Measurements from ENCODE around the gene CD300H. TPM values are rescaled to one million over a fixed set of nuclear protein-coding genes. Genes with fewer than 3 reads are reported as not detected.
"Not testable (repeated sequence)": the region's sequence is repeated elsewhere in the genome, so short reads cannot be mapped to it uniquely, and the experiment has no call there.

Gene CD300H
- total RNA-seq, 1 experiment from 2014 or later, result not detected

- intact Hi-C loops (cut with micrococcal nuclease; ENCODE audit: unreplicated experiment), result no loop called here
Observed at GRCh38 chr17:74520016-74520434, 47.3 kb downstream of the CD300H start.

GRCh38 chr17:74518413-74518981, 48.8 kb downstream of the CD300H start:
- H3K4me3 Mint-ChIP-seq (ENCODE audit: low read depth, unreplicated experiment); CTCF ChIA-PET; intact Hi-C loops (cut with micrococcal nuclease; ENCODE audit: unreplicated experiment); BruUV-seq (replicated peaks); H3K9me3 Mint-ChIP-seq (ENCODE audit: low read depth, unreplicated experiment); H3K4me1 Mint-ChIP-seq (ENCODE audit: low read depth, unreplicated experiment); H3K27ac Mint-ChIP-seq (ENCODE audit: unreplicated experiment); DNase-seq: not testable (repeated sequence)
- Mint-ChIP-seq H3K36me3 (ENCODE audit: insufficient read depth, unreplicated experiment) (peaks cover 20% of the 10 kb centered on the region), H3K27me3 (ENCODE audit: unreplicated experiment) (peaks cover 87% of the 10 kb centered on the region)

More at GRCh38 chr17:74520016-74520434, 47.3 kb downstream of the CD300H start:
- Mint-ChIP-seq H3K4me1 (ENCODE audit: low read depth, unreplicated experiment) (no peaks in the 10 kb centered on the region), H3K27me3 (ENCODE audit: unreplicated experiment) (peaks cover 87% of the 10 kb centered on the region), H3K27ac (ENCODE audit: unreplicated experiment) (no peak overlapping the region), H3K4me3 (ENCODE audit: low read depth, unreplicated experiment) (no peak overlapping the region), H3K36me3 (ENCODE audit: insufficient read depth, unreplicated experiment) (peaks cover 5% of the 10 kb centered on the region), H3K9me3 (ENCODE audit: low read depth, unreplicated experiment) (peaks cover 2% of the 10 kb centered on the region)
- no peak for DNase-seq
- TF ChIP-seq CTCF (IDR thresholded peaks at IDR 0.05; ENCODE audit: unreplicated experiment), result no peak
- CTCF ChIA-PET, result interaction anchor here (0.6 kb wide), 1 partner anchor 16 kb away, joined by 6 read pairs; no protein-coding TSS in a partner anchor
- BruUV-seq (replicated peaks), result no TSS peak

DNA sequence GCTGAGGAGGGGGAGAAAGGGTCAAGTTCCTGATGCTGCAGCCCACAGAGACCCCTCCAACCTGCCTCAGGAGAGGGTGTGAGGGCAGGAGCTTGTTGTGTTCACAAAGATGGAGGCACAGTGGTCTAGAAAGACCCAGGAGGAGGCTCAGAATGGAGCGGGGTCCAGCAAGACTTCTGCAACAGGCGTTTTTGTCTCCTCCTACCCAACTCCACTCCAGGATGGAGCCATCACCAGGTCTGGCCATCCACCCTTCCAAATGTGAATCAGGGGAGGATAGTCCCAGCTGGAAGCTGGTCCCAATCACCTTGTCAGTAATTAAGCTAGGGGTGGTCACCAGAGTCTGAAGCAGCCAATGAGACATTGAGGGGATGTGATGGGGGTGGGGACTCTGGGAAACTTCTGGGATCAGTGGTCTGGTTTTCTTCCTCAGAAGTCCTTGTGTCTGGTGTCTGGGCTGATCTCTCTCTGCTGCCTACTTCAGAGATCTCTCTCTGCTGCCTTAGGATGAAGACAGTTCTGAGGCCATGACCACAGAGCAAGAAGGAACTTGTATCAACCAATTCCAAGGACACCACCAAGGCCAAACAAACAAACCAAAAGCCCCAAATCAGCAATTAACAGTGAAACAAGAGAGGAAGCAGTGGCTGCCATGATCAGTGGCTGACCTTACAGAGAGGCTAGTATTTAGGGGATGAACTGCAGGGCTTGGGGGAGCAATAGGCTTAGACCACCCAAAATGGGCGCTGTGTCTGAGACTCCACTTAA, 50.6 kb downstream of the CD300H start:
- H3K27ac Mint-ChIP-seq (ENCODE audit: unreplicated experiment), result no peak overlapping the region
- no peak for DNase-seq
- H3K4me1 Mint-ChIP-seq (ENCODE audit: low read depth, unreplicated experiment), result no peaks in the 10 kb centered on the region
- no TSS peak for BruUV-seq (replicated peaks)
- peaks cover 87% of the 10 kb centered on the region for H3K27me3 Mint-ChIP-seq (ENCODE audit: unreplicated experiment)
- intact Hi-C loops (cut with micrococcal nuclease; ENCODE audit: unreplicated experiment), result no loop called here
- CTCF ChIA-PET, result no interaction called here
- TF ChIP-seq CTCF (IDR thresholded peaks at IDR 0.05; ENCODE audit: unreplicated experiment), result no peak
- peaks cover 20% of the 10 kb centered on the region for H3K36me3 Mint-ChIP-seq (ENCODE audit: insufficient read depth, unreplicated experiment)
- H3K9me3 Mint-ChIP-seq (ENCODE audit: low read depth, unreplicated experiment), result peaks cover 5% of the 10 kb centered on the region
- H3K4me3 Mint-ChIP-seq (ENCODE audit: low read depth, unreplicated experiment), result no peak overlapping the region

DNA sequence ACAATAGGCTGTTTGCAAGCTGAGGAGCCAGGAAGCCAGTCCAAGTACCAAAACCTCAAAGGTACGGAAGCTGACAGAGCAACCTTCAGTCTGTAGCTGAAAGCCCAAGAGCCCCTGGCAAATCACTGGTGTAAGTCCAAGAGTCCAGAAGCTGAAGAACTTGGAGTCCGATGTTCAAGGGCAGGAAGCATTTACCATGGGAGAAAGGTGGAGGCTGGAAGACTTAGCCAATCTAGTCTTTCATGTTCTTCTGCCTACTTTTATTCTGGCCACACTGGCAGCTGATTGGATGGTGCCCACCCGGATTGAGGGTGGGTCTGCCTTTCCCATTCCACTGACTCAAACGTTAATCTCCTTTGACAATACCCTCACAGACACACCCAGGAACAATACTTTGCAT, 51.4 kb downstream of the CD300H start:
- peaks cover 5% of the 10 kb centered on the region for H3K9me3 Mint-ChIP-seq (ENCODE audit: low read depth, unreplicated experiment)
- no peak overlapping the region for H3K27ac Mint-ChIP-seq (ENCODE audit: unreplicated experiment)
- no peak for DNase-seq
- TF ChIP-seq CTCF (IDR thresholded peaks at IDR 0.05; ENCODE audit: unreplicated experiment), result no peak
- H3K27me3 Mint-ChIP-seq (ENCODE audit: unreplicated experiment), result peaks cover 87% of the 10 kb centered on the region
- BruUV-seq (replicated peaks), result no TSS peak
- CTCF ChIA-PET, result no interaction called here
- H3K4me1 Mint-ChIP-seq (ENCODE audit: low read depth, unreplicated experiment), result no peaks in the 10 kb centered on the region
- H3K36me3 Mint-ChIP-seq (ENCODE audit: insufficient read depth, unreplicated experiment), result peaks cover 20% of the 10 kb centered on the region
- no peak overlapping the region for H3K4me3 Mint-ChIP-seq (ENCODE audit: low read depth, unreplicated experiment)
- intact Hi-C loops (cut with micrococcal nuclease; ENCODE audit: unreplicated experiment), result no loop called here
